PFSK-1 (cell line): Measurements from ENCODE around the gene PPM1H.

Source experiments
- POLR2AphosphoS5 ChIP-seq: IDR thresholded peaks from 2 replicates; pipeline ENCODE4 v1.6.1; 2012; ENCODE audit warnings: low read depth, mild to moderate bottlenecking, control low read depth, low read length, moderate library complexity
- TAF1 ChIP-seq: IDR thresholded peaks from 2 replicates; pipeline ENCODE4 v1.6.1; 2012; ENCODE audit warnings: low read length, control low read depth, borderline replicate concordance; ENCODE audit not compliant: insufficient read depth

GRCh38 chr12:62950317-62950716 lies 15.4 kb upstream of the PPM1H start:
- no peak for TF ChIP-seq POLR2AphosphoS5
- no peak for TF ChIP-seq TAF1
